Measurements from ENCODE around the gene ITGBL1. TPM values are rescaled to one million over a fixed set of nuclear protein-coding genes. Genes with fewer than 3 reads are reported as not detected.

ITGBL1 gene
- total RNA-seq, 1 experiment from 2014 or later = 0.89 TPM

- Histone ChIP-seq H4K20me1 (ENCODE audit: insufficient read depth, low read depth, low read length) (no peaks in the 10 kb centered on the region), H3K36me3 (ENCODE audit: insufficient read depth, low read length) (no peaks in the 10 kb centered on the region), H3K9me3 (ENCODE audit: low read length) (no peaks in the 10 kb centered on the region), H3K4me1 (ENCODE audit: low read length) (no peaks in the 10 kb centered on the region), H3K4me2 (ENCODE audit: low read depth, low read length, poor library complexity, severe bottlenecking) (no peak overlapping the region), H3K79me2 (ENCODE audit: low read length) (no peaks in the 10 kb centered on the region), H2AFZ (ENCODE audit: low read length) (no peak overlapping the region), H3K9me2 (replicated peaks; ENCODE audit: insufficient read depth, low read length) (no peaks in the 10 kb centered on the region), H3K27me3 (ENCODE audit: low read length) (no peaks in the 10 kb centered on the region), H3K27ac (ENCODE audit: low read length) (no peak overlapping the region), H3K9ac (ENCODE audit: low read length) (no peak overlapping the region), H3K4me3 (ENCODE audit: low read length) (no peak overlapping the region)
- DNase-seq = no peak
Measured at GRCh38 chr13:101447852-101448251, 4.6 kb upstream of the ITGBL1 start.

DNA sequence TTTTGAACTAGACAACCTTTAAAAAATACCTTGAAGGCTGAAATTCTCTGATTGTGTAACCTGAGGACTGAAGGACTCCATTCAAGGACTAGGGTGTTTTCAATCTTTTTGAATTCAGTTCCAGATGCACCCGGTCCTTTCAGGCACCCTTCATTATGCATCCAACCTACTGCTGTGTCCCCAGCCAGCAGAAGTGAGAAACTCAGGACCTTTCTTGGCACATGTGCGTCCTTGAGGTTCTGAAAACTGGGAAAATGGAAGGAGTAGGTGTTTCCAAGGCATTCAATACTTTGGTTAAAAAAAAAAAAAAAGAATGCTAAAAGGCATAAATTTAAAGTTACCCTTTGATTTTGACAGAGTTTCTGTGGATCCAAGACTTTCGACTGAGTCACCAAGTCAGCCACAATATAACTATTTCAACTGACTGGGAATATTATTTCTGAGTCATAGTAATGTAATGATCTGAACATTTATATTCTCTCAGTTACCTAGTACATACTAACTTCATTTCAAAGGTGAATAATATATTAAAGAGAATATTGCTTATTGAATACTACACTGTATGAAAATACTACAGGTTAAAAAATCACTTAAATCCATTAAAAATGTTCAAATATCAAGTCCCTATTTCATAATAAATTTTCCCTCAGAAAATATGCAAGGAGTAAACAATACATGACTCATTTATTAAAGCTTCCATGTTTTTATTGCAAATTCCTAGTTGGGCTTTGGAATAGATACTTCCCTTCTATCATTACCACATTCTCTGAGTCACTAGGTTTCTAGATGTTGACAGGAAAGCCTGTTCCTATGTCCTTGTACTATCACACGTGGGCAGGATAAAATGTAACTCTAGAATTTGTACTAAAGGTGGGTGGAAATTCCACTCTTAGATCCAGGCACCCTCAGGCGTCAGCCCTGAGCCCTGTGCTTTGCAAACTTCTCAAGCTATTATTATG, 2.4 kb upstream of the ITGBL1 start:
- H3K79me2 ChIP-seq (ENCODE audit: low read length) = no peaks in the 10 kb centered on the region
- H3K36me3 ChIP-seq (ENCODE audit: insufficient read depth, low read length) = no peaks in the 10 kb centered on the region
- H3K27ac ChIP-seq (ENCODE audit: low read length) = no peak overlapping the region
- no peaks in the 10 kb centered on the region for H3K9me3 ChIP-seq (ENCODE audit: low read length)
- H3K4me1 ChIP-seq (ENCODE audit: low read length) = no peaks in the 10 kb centered on the region; the same call in 1 of the 2 replicates
- DNase-seq = no peak
- H3K9ac ChIP-seq (ENCODE audit: low read length) = no peak overlapping the region
- no peaks in the 10 kb centered on the region for H3K9me2 ChIP-seq (replicated peaks; ENCODE audit: insufficient read depth, low read length)
- no peak overlapping the region for H3K4me3 ChIP-seq (ENCODE audit: low read length)
- no peaks in the 10 kb centered on the region for H3K27me3 ChIP-seq (ENCODE audit: low read length)
- H3K4me2 ChIP-seq (ENCODE audit: low read depth, low read length, poor library complexity, severe bottlenecking) = no peak overlapping the region
- no peak overlapping the region for H2AFZ ChIP-seq (ENCODE audit: low read length)
- no peaks in the 10 kb centered on the region for H4K20me1 ChIP-seq (ENCODE audit: insufficient read depth, low read depth, low read length)

- DNase-seq = no peak
- no peaks in the 10 kb centered on the region for H3K79me2 ChIP-seq (ENCODE audit: low read length)
- no peak overlapping the region for H3K4me3 ChIP-seq (ENCODE audit: low read length)
- H3K4me2 ChIP-seq (ENCODE audit: low read depth, low read length, poor library complexity, severe bottlenecking) = no peak overlapping the region
- H3K9ac ChIP-seq (ENCODE audit: low read length) = no peak overlapping the region
- no peaks in the 10 kb centered on the region for H3K9me3 ChIP-seq (ENCODE audit: low read length)
- no peaks in the 10 kb centered on the region for H3K36me3 ChIP-seq (ENCODE audit: insufficient read depth, low read length)
- H4K20me1 ChIP-seq (ENCODE audit: insufficient read depth, low read depth, low read length) = no peaks in the 10 kb centered on the region
- no peaks in the 10 kb centered on the region for H3K9me2 ChIP-seq (replicated peaks; ENCODE audit: insufficient read depth, low read length)
- H3K27me3 ChIP-seq (ENCODE audit: low read length) = no peaks in the 10 kb centered on the region
- no peaks in the 10 kb centered on the region; the same call in 1 of the 2 replicates for H3K4me1 ChIP-seq (ENCODE audit: low read length)
- no peak overlapping the region for H3K27ac ChIP-seq (ENCODE audit: low read length)
- H2AFZ ChIP-seq (ENCODE audit: low read length) = no peak overlapping the region
Measured at GRCh38 chr13:101450749-101451130, 1.7 kb upstream of the ITGBL1 start.

GRCh38 chr13:101451641-101452040, 834 bp upstream of the ITGBL1 start:
- Histone ChIP-seq H3K9ac (ENCODE audit: low read length) (no peak overlapping the region), H3K4me2 (ENCODE audit: low read depth, low read length, poor library complexity, severe bottlenecking) (no peak overlapping the region), H3K4me1 (ENCODE audit: low read length) (no peaks in the 10 kb centered on the region; the same call in 1 of the 2 replicates), H4K20me1 (ENCODE audit: insufficient read depth, low read depth, low read length) (no peaks in the 10 kb centered on the region), H3K4me3 (ENCODE audit: low read length) (no peak overlapping the region), H3K27me3 (ENCODE audit: low read length) (no peaks in the 10 kb centered on the region), H3K27ac (ENCODE audit: low read length) (no peak overlapping the region), H3K9me3 (ENCODE audit: low read length) (no peaks in the 10 kb centered on the region), H2AFZ (ENCODE audit: low read length) (no peak overlapping the region), H3K9me2 (replicated peaks; ENCODE audit: insufficient read depth, low read length) (no peaks in the 10 kb centered on the region), H3K36me3 (ENCODE audit: insufficient read depth, low read length) (no peaks in the 10 kb centered on the region), H3K79me2 (ENCODE audit: low read length) (no peaks in the 10 kb centered on the region)
- DNase-seq = no peak

DNA sequence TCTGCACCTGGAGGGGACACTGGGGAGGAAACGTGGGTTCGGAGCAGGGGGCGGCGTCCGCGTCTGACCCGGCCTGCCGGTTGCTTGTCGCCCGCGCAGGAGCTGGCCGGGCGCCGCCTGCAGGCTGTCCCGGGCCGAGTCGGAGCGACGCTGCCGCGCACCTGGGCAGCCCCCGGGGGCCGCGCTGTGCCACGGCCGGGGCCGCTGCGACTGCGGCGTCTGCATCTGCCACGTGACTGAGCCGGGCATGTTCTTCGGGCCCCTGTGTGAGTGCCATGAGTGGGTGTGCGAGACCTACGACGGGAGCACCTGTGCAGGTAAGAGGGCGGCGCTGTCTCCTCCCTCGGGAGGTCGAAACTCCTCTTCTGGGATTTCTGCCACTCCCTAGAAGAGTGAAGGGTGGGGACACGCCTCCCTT, 1.3 kb downstream of the ITGBL1 start:
- no peaks in the 10 kb centered on the region for H4K20me1 ChIP-seq (ENCODE audit: insufficient read depth, low read depth, low read length)
- no peaks in the 10 kb centered on the region for H3K27me3 ChIP-seq (ENCODE audit: low read length)
- no peaks in the 10 kb centered on the region for H3K9me2 ChIP-seq (replicated peaks; ENCODE audit: insufficient read depth, low read length)
- H3K9me3 ChIP-seq (ENCODE audit: low read length) = no peaks in the 10 kb centered on the region
- no peak overlapping the region for H3K9ac ChIP-seq (ENCODE audit: low read length)
- no peak for DNase-seq
- H3K27ac ChIP-seq (ENCODE audit: low read length) = no peak overlapping the region
- H3K79me2 ChIP-seq (ENCODE audit: low read length) = no peaks in the 10 kb centered on the region
- H3K4me3 ChIP-seq (ENCODE audit: low read length) = no peak overlapping the region
- no peaks in the 10 kb centered on the region; the same call in 1 of the 2 replicates for H3K4me1 ChIP-seq (ENCODE audit: low read length)
- H3K36me3 ChIP-seq (ENCODE audit: insufficient read depth, low read length) = no peaks in the 10 kb centered on the region
- H2AFZ ChIP-seq (ENCODE audit: low read length) = no peak overlapping the region
- H3K4me2 ChIP-seq (ENCODE audit: low read depth, low read length, poor library complexity, severe bottlenecking) = peak overlapping the region; percentile 4

DNA sequence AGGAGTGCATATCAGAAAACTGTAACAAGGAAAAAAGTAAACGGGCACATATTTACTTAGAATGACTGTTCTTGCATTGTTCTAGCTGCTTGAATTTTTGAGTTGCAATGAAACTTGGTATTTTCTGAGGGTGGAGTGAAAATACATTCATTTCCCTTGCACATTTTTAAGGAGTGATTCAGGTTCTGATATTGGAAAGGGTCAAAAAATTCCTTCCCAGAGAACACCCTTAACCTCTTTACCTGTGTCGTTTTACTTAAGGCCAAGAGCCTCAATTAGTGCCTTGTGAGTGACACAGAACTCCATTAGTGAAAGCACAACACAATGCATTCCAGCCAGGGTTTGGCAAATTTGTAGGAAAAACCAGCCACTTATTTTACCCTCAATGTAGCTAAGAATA, 2.3 kb downstream of the ITGBL1 start:
- Histone ChIP-seq H3K4me1 (ENCODE audit: low read length) (no peaks in the 10 kb centered on the region; the same call in 1 of the 2 replicates), H3K9me2 (replicated peaks; ENCODE audit: insufficient read depth, low read length) (no peaks in the 10 kb centered on the region), H3K9ac (ENCODE audit: low read length) (no peak overlapping the region), H3K27me3 (ENCODE audit: low read length) (no peaks in the 10 kb centered on the region), H2AFZ (ENCODE audit: low read length) (no peak overlapping the region), H3K4me3 (ENCODE audit: low read length) (no peak overlapping the region), H3K27ac (ENCODE audit: low read length) (no peak overlapping the region), H3K36me3 (ENCODE audit: insufficient read depth, low read length) (no peaks in the 10 kb centered on the region), H3K4me2 (ENCODE audit: low read depth, low read length, poor library complexity, severe bottlenecking) (no peak overlapping the region), H4K20me1 (ENCODE audit: insufficient read depth, low read depth, low read length) (no peaks in the 10 kb centered on the region), H3K9me3 (ENCODE audit: low read length) (no peaks in the 10 kb centered on the region), H3K79me2 (ENCODE audit: low read length) (no peaks in the 10 kb centered on the region)
- no peak for DNase-seq

- Histone ChIP-seq H3K9me3 (ENCODE audit: low read length) (no peaks in the 10 kb centered on the region), H3K27ac (ENCODE audit: low read length) (no peak overlapping the region), H3K9me2 (replicated peaks; ENCODE audit: insufficient read depth, low read length) (0 out of 2 replicates have a peak, but pooled peaks cover 3% of the 10 kb centered on the region), H3K4me2 (ENCODE audit: low read depth, low read length, poor library complexity, severe bottlenecking) (no peak overlapping the region), H4K20me1 (ENCODE audit: insufficient read depth, low read depth, low read length) (no peaks in the 10 kb centered on the region), H3K4me1 (ENCODE audit: low read length) (no peaks in the 10 kb centered on the region; the same call in 1 of the 2 replicates), H3K79me2 (ENCODE audit: low read length) (no peaks in the 10 kb centered on the region), H3K36me3 (ENCODE audit: insufficient read depth, low read length) (no peaks in the 10 kb centered on the region), H3K27me3 (ENCODE audit: low read length) (no peaks in the 10 kb centered on the region), H2AFZ (ENCODE audit: low read length) (no peak overlapping the region), H3K9ac (ENCODE audit: low read length) (no peak overlapping the region), H3K4me3 (ENCODE audit: low read length) (no peak overlapping the region)
- no peak for DNase-seq
Measured at GRCh38 chr13:101455863-101456262, 3.4 kb downstream of the ITGBL1 start.

DNA sequence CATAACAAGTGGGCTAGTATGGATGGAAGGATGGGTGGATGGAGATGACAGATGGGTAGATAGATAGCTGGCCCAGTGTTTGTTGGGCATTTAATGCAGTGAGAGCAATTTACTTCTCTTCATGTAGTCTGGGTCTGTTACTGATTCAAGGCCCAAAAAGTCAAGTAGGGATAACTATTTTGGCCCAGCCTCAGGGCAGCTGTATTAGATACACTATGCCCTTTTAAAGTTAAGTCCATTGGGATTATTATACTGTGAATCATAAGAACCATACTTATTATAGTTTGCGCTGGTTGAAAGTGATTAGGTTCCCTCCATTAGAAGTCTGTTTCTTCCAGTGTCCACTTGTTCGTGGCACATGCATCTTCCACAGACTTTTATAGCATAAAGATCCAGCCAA, 4.7 kb downstream of the ITGBL1 start:
- Histone ChIP-seq H3K9me2 (replicated peaks; ENCODE audit: insufficient read depth, low read length) (0 out of 2 replicates have a peak, but pooled peaks cover 3% of the 10 kb centered on the region), H3K9ac (ENCODE audit: low read length) (no peak overlapping the region), H4K20me1 (ENCODE audit: insufficient read depth, low read depth, low read length) (no peaks in the 10 kb centered on the region), H3K27ac (ENCODE audit: low read length) (no peak overlapping the region), H3K79me2 (ENCODE audit: low read length) (no peaks in the 10 kb centered on the region), H3K4me2 (ENCODE audit: low read depth, low read length, poor library complexity, severe bottlenecking) (no peak overlapping the region), H2AFZ (ENCODE audit: low read length) (no peak overlapping the region), H3K4me3 (ENCODE audit: low read length) (no peak overlapping the region), H3K36me3 (ENCODE audit: insufficient read depth, low read length) (no peaks in the 10 kb centered on the region), H3K27me3 (ENCODE audit: low read length) (no peaks in the 10 kb centered on the region), H3K4me1 (ENCODE audit: low read length) (no peaks in the 10 kb centered on the region; the same call in 1 of the 2 replicates), H3K9me3 (ENCODE audit: low read length) (no peaks in the 10 kb centered on the region)
- no peak for DNase-seq

Measured in Karpas-422 (cell line).